Measurements from ENCODE around the gene TFAM. TPM values are rescaled to one million over a fixed set of nuclear protein-coding genes. Genes with fewer than 3 reads are reported as not detected.

Gene TFAM
- total RNA-seq, 1 donor from 2014 or later, result 39.4 TPM

DNA sequence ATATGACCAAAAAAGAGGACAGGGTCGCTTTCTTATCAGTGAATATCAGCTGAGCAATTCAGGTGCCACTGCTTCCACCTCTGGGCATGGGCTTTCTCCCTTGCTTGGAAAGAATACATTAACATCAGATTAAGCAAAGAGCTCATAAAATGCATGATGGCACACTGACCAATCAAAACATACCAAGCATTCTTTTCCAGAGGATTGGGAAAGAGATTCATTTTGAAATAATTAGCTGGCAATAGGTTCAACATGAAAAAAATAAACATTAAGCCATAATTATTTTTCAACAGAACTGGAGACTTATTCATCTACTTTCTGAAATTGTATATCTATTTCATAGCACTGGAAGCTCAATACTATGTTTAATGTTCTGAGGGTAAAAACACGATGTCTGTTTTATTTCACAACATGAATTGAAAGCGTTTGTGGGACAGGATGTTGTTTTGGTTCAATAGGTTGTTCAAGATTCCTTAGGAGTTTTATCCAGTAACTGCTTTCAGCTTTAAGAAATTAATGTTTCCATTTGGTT lies 53.2 kb downstream of the TFAM start:
- H3K36me3 Mint-ChIP-seq (ENCODE audit: low read depth, unreplicated experiment), result peaks cover 3% of the 10 kb centered on the region
- no peaks in the 10 kb centered on the region for H3K27me3 Mint-ChIP-seq (ENCODE audit: unreplicated experiment)
- no peak for DNase-seq (ENCODE audit: low spot score)
- H3K4me1 Mint-ChIP-seq (ENCODE audit: unreplicated experiment), result peaks cover 12% of the 10 kb centered on the region
- TF ChIP-seq, protein P1, sequence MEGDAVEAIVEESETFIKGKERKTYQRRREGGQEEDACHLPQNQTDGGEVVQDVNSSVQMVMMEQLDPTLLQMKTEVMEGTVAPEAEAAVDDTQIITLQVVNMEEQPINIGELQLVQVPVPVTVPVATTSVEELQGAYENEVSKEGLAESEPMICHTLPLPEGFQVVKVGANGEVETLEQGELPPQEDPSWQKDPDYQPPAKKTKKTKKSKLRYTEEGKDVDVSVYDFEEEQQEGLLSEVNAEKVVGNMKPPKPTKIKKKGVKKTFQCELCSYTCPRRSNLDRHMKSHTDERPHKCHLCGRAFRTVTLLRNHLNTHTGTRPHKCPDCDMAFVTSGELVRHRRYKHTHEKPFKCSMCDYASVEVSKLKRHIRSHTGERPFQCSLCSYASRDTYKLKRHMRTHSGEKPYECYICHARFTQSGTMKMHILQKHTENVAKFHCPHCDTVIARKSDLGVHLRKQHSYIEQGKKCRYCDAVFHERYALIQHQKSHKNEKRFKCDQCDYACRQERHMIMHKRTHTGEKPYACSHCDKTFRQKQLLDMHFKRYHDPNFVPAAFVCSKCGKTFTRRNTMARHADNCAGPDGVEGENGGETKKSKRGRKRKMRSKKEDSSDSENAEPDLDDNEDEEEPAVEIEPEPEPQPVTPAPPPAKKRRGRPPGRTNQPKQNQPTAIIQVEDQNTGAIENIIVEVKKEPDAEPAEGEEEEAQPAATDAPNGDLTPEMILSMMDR (IDR thresholded peaks at IDR 0.05; ENCODE audit: unreplicated experiment), result no peak
- H3K4me3 Mint-ChIP-seq (ENCODE audit: unreplicated experiment), result no peak overlapping the region
- no peaks in the 10 kb centered on the region for H3K9me3 Mint-ChIP-seq (ENCODE audit: unreplicated experiment)
- H3K27ac Mint-ChIP-seq (ENCODE audit: unreplicated experiment), result no peak overlapping the region

DNA sequence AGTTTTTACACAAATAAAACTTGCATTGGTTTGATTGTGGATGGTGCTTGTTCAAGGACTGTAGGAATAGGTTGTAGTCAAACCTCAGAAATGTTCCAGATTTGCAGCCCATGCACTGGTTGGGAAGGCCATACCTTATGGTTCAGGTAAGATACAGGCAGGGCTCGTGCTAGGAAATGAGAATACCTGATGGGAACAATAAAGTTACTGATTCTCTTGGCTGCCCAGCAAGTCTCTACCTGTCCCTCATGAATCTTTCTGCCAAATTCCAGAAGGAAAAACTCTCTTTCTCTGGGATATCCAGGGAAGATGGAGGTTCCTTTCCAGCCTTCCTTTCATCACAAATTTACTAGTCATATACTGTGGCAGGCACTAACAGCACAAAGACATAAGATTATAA lies 53.8 kb downstream of the TFAM start:
- TF ChIP-seq, protein P1 (IDR thresholded peaks at IDR 0.05; ENCODE audit: unreplicated experiment), result no peak
- peaks cover 3% of the 10 kb centered on the region for H3K36me3 Mint-ChIP-seq (ENCODE audit: low read depth, unreplicated experiment)
- peaks cover 12% of the 10 kb centered on the region for H3K4me1 Mint-ChIP-seq (ENCODE audit: unreplicated experiment)
- no peaks in the 10 kb centered on the region for H3K27me3 Mint-ChIP-seq (ENCODE audit: unreplicated experiment)
- no peak overlapping the region for H3K4me3 Mint-ChIP-seq (ENCODE audit: unreplicated experiment)
- no peak for DNase-seq (ENCODE audit: low spot score)
- H3K27ac Mint-ChIP-seq (ENCODE audit: unreplicated experiment), result no peak overlapping the region
- no peaks in the 10 kb centered on the region for H3K9me3 Mint-ChIP-seq (ENCODE audit: unreplicated experiment)

DNA sequence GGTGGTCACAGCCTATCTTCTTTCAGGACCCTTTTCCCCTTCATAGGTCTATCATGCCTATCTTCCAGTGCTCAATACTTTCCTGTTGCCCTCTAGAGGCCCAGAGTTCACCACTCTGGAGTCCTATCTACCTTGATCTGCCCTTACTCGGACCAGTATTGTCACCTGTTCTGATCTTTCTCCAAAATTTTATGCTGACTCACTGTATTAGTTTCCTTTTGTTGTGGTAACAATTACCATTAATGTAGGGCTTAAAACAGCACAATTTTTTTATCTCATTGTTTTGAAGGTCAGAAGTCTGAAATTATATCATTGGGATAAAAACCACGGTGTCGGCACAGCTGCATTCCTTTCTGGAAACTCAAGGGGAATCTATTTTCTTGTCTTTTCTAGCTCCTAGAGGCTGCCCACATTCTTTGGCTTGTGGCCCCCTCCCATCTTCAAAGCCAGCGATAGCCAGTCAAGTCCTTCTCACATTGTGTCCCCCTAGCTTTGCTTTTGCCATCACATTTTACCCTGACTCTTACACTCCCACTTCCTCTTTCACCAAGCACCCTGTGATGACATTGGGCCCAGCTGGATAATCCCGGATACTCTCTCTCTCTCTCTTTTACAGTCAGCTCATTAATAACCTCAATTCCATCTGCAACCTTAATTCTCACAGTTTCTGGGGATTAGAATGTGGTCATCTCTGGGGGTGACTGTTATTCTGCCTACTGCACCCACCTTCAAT lies 54.6 kb downstream of the TFAM start:
- no peak for DNase-seq (ENCODE audit: low spot score)
- H3K4me1 Mint-ChIP-seq (ENCODE audit: unreplicated experiment), result peaks cover 12% of the 10 kb centered on the region
- no peaks in the 10 kb centered on the region for H3K27me3 Mint-ChIP-seq (ENCODE audit: unreplicated experiment)
- H3K4me3 Mint-ChIP-seq (ENCODE audit: unreplicated experiment), result no peak overlapping the region
- TF ChIP-seq, protein P1 (IDR thresholded peaks at IDR 0.05; ENCODE audit: unreplicated experiment), result no peak
- no peak overlapping the region for H3K27ac Mint-ChIP-seq (ENCODE audit: unreplicated experiment)
- no peaks in the 10 kb centered on the region for H3K9me3 Mint-ChIP-seq (ENCODE audit: unreplicated experiment)
- peaks cover 3% of the 10 kb centered on the region for H3K36me3 Mint-ChIP-seq (ENCODE audit: low read depth, unreplicated experiment)

DNA sequence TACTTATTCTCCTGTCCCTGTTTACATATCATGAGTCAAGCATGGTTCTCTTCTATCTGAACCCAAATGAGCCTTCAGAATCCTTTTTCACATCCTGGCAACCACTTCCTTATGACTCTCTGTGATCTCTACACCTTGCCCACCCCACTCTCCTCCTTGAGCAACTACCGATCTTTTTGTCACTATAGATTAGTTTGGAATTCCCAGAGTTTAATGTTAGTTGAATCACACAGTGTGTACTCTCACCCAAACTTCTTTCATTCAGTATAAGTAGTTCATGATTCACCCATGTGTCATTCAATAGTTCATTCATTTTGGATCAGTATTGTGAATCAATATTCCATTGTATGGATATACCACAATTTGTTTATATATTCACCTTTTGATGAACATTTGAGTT lies 55.3 kb downstream of the TFAM start:
- no peak overlapping the region for H3K4me3 Mint-ChIP-seq (ENCODE audit: unreplicated experiment)
- H3K27me3 Mint-ChIP-seq (ENCODE audit: unreplicated experiment), result no peaks in the 10 kb centered on the region
- TF ChIP-seq, protein P1 (IDR thresholded peaks at IDR 0.05; ENCODE audit: unreplicated experiment), result no peak
- DNase-seq (ENCODE audit: low spot score), result no peak
- H3K9me3 Mint-ChIP-seq (ENCODE audit: unreplicated experiment), result no peaks in the 10 kb centered on the region
- no peak overlapping the region for H3K27ac Mint-ChIP-seq (ENCODE audit: unreplicated experiment)
- peaks cover 3% of the 10 kb centered on the region for H3K36me3 Mint-ChIP-seq (ENCODE audit: low read depth, unreplicated experiment)
- peaks cover 8% of the 10 kb centered on the region for H3K4me1 Mint-ChIP-seq (ENCODE audit: unreplicated experiment)

DNA sequence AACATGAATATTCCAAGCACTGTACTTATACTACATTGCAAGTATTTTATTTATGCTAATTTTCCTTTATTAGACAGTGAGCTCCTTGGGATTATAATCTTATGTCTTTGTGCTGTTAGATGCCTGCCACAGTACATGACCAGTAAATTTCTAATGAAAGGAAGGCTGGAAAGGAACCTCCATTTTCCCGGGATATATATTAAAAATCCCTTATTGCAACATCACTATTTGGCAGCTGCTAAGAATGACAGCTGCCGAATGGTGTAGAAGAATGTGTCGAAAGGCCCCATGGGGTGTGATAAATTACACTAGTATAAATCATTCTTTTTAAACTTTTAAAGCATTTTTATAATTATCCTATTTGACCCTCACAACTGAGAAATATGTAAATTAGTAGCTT lies 59.1 kb downstream of the TFAM start:
- Mint-ChIP-seq H3K4me1 (ENCODE audit: unreplicated experiment) (peaks cover 1% of the 10 kb centered on the region), H3K27ac (ENCODE audit: unreplicated experiment) (no peak overlapping the region), H3K27me3 (ENCODE audit: unreplicated experiment) (no peaks in the 10 kb centered on the region), H3K4me3 (ENCODE audit: unreplicated experiment) (no peak overlapping the region), H3K36me3 (ENCODE audit: low read depth, unreplicated experiment) (peaks cover 6% of the 10 kb centered on the region), H3K9me3 (ENCODE audit: unreplicated experiment) (no peaks in the 10 kb centered on the region)
- TF ChIP-seq, protein P1 (IDR thresholded peaks at IDR 0.05; ENCODE audit: unreplicated experiment), result no peak
- no peak for DNase-seq (ENCODE audit: low spot score)

Data from endothelial cell (in vitro differentiated cells).